Measurements from ENCODE around the gene COBLL1.

COBLL1 gene

GRCh38 chr2:164839914-164840457 lies 1.6 kb downstream of the COBLL1 start:
- peaks cover 8% of the 10 kb centered on the region for H3K4me1 ChIP-seq (ENCODE audit: control insufficient read depth, insufficient read depth, low read length)
- H3K27me3 ChIP-seq (ENCODE audit: control insufficient read depth in 1 of 2, insufficient read depth in 2 of 2, low read length in 2 of 2): no peaks in the 10 kb centered on the region
- no peaks in the 10 kb centered on the region for H3K36me3 ChIP-seq (ENCODE audit: control insufficient read depth in 2 of 2, insufficient read depth in 2 of 2, low read length in 2 of 2)
- H3K27ac ChIP-seq (ENCODE audit: low read length): peak overlapping the region; percentile 61
- no peaks in the 10 kb centered on the region for H3K9me3 ChIP-seq (ENCODE audit: control insufficient read depth in 2 of 2, low read length in 2 of 2)
- peak overlapping the region; percentile 73 to 82 for H3K4me3 ChIP-seq (ENCODE audit: low read length in 2 of 2)
- H3K9ac ChIP-seq (ENCODE audit: low read length in 2 of 2): peak overlapping the region in 1 of 2 donors; percentile 66

GRCh38 chr2:164837807-164838206 lies 3.8 kb downstream of the COBLL1 start:
- Histone ChIP-seq H3K27ac (ENCODE audit: low read length) (no peak overlapping the region), H3K27me3 (ENCODE audit: control insufficient read depth in 1 of 2, insufficient read depth in 2 of 2, low read length in 2 of 2) (no peaks in the 10 kb centered on the region), H3K4me3 (ENCODE audit: low read length in 2 of 2) (no peak overlapping the region), H3K36me3 (ENCODE audit: control insufficient read depth in 2 of 2, insufficient read depth in 2 of 2, low read length in 2 of 2) (no peaks in the 10 kb centered on the region), H3K9ac (ENCODE audit: low read length in 2 of 2) (no peak overlapping the region), H3K9me3 (ENCODE audit: control insufficient read depth in 2 of 2, low read length in 2 of 2) (no peaks in the 10 kb centered on the region), H3K4me1 (ENCODE audit: control insufficient read depth, insufficient read depth, low read length) (peaks cover 8% of the 10 kb centered on the region)

- H3K27ac ChIP-seq (ENCODE audit: low read length): no peak overlapping the region
- no peak overlapping the region for H3K4me3 ChIP-seq (ENCODE audit: low read length in 2 of 2)
Measured at GRCh38 chr2:164836907-164837306, 4.7 kb downstream of the COBLL1 start.

GRCh38 chr2:164835302-164835701 lies 6.3 kb downstream of the COBLL1 start:
- H3K9me3 ChIP-seq (ENCODE audit: control insufficient read depth in 2 of 2, low read length in 2 of 2): no peaks in the 10 kb centered on the region
- no peak overlapping the region for H3K9ac ChIP-seq (ENCODE audit: low read length in 2 of 2)
- no peaks in the 10 kb centered on the region for H3K36me3 ChIP-seq (ENCODE audit: control insufficient read depth in 2 of 2, insufficient read depth in 2 of 2, low read length in 2 of 2)
- peaks cover 4% of the 10 kb centered on the region for H3K4me1 ChIP-seq (ENCODE audit: control insufficient read depth, insufficient read depth, low read length)
- H3K27ac ChIP-seq (ENCODE audit: low read length): no peak overlapping the region
- no peak overlapping the region for H3K4me3 ChIP-seq (ENCODE audit: low read length in 2 of 2)
- no peaks in the 10 kb centered on the region for H3K27me3 ChIP-seq (ENCODE audit: control insufficient read depth in 1 of 2, insufficient read depth in 2 of 2, low read length in 2 of 2)

More at GRCh38 chr2:164836907-164837306, 4.7 kb downstream of the COBLL1 start:
- Histone ChIP-seq H3K27me3 (ENCODE audit: control insufficient read depth in 1 of 2, insufficient read depth in 2 of 2, low read length in 2 of 2) (no peaks in the 10 kb centered on the region), H3K4me1 (ENCODE audit: control insufficient read depth, insufficient read depth, low read length) (peaks cover 8% of the 10 kb centered on the region), H3K9me3 (ENCODE audit: control insufficient read depth in 2 of 2, low read length in 2 of 2) (no peaks in the 10 kb centered on the region), H3K36me3 (ENCODE audit: control insufficient read depth in 2 of 2, insufficient read depth in 2 of 2, low read length in 2 of 2) (no peaks in the 10 kb centered on the region), H3K9ac (ENCODE audit: low read length in 2 of 2) (no peak overlapping the region)

GRCh38 chr2:164831887-164832286 lies 9.7 kb downstream of the COBLL1 start:
- no peaks in the 10 kb centered on the region for H3K9me3 ChIP-seq (ENCODE audit: control insufficient read depth in 2 of 2, low read length in 2 of 2)
- peaks cover 2% of the 10 kb centered on the region for H3K4me1 ChIP-seq (ENCODE audit: control insufficient read depth, insufficient read depth, low read length)
- H3K4me3 ChIP-seq (ENCODE audit: low read length in 2 of 2): no peak overlapping the region
- no peak overlapping the region for H3K9ac ChIP-seq (ENCODE audit: low read length in 2 of 2)
- H3K36me3 ChIP-seq (ENCODE audit: control insufficient read depth in 2 of 2, insufficient read depth in 2 of 2, low read length in 2 of 2): no peaks in the 10 kb centered on the region
- no peaks in the 10 kb centered on the region for H3K27me3 ChIP-seq (ENCODE audit: control insufficient read depth in 1 of 2, insufficient read depth in 2 of 2, low read length in 2 of 2)
- H3K27ac ChIP-seq (ENCODE audit: low read length): no peak overlapping the region

GRCh38 chr2:164831180-164831579 lies 10.4 kb downstream of the COBLL1 start:
- H3K27ac ChIP-seq (ENCODE audit: low read length): no peak overlapping the region

GRCh38 chr2:164826293-164827243 lies 15.1 kb downstream of the COBLL1 start:
- no peaks in the 10 kb centered on the region for H3K36me3 ChIP-seq (ENCODE audit: control insufficient read depth in 2 of 2, insufficient read depth in 2 of 2, low read length in 2 of 2)
- no peaks in the 10 kb centered on the region for H3K9me3 ChIP-seq (ENCODE audit: control insufficient read depth in 2 of 2, low read length in 2 of 2)
- H3K4me1 ChIP-seq (ENCODE audit: control insufficient read depth, insufficient read depth, low read length): peaks cover 7% of the 10 kb centered on the region
- H3K4me3 ChIP-seq (ENCODE audit: low read length in 2 of 2): no peak overlapping the region
- H3K27ac ChIP-seq (ENCODE audit: low read length): no peak overlapping the region
- no peak overlapping the region for H3K9ac ChIP-seq (ENCODE audit: low read length in 2 of 2)
- H3K27me3 ChIP-seq (ENCODE audit: control insufficient read depth in 1 of 2, insufficient read depth in 2 of 2, low read length in 2 of 2): no peaks in the 10 kb centered on the region

More at GRCh38 chr2:164831180-164831579, 10.4 kb downstream of the COBLL1 start:
- Histone ChIP-seq H3K9ac (ENCODE audit: low read length in 2 of 2) (no peak overlapping the region), H3K9me3 (ENCODE audit: control insufficient read depth in 2 of 2, low read length in 2 of 2) (no peaks in the 10 kb centered on the region), H3K36me3 (ENCODE audit: control insufficient read depth in 2 of 2, insufficient read depth in 2 of 2, low read length in 2 of 2) (no peaks in the 10 kb centered on the region), H3K27me3 (ENCODE audit: control insufficient read depth in 1 of 2, insufficient read depth in 2 of 2, low read length in 2 of 2) (no peaks in the 10 kb centered on the region), H3K4me3 (ENCODE audit: low read length in 2 of 2) (no peak overlapping the region), H3K4me1 (ENCODE audit: control insufficient read depth, insufficient read depth, low read length) (peaks cover 7% of the 10 kb centered on the region)

GRCh38 chr2:164824872-164825271 lies 16.8 kb downstream of the COBLL1 start:
- no peak overlapping the region for H3K4me3 ChIP-seq (ENCODE audit: low read length in 2 of 2)
- H3K4me1 ChIP-seq (ENCODE audit: control insufficient read depth, insufficient read depth, low read length): peaks cover 7% of the 10 kb centered on the region
- no peak overlapping the region for H3K9ac ChIP-seq (ENCODE audit: low read length in 2 of 2)
- no peaks in the 10 kb centered on the region for H3K9me3 ChIP-seq (ENCODE audit: control insufficient read depth in 2 of 2, low read length in 2 of 2)
- H3K27ac ChIP-seq (ENCODE audit: low read length): no peak overlapping the region
- H3K27me3 ChIP-seq (ENCODE audit: control insufficient read depth in 1 of 2, insufficient read depth in 2 of 2, low read length in 2 of 2): no peaks in the 10 kb centered on the region
- no peaks in the 10 kb centered on the region for H3K36me3 ChIP-seq (ENCODE audit: control insufficient read depth in 2 of 2, insufficient read depth in 2 of 2, low read length in 2 of 2)

- H3K9ac ChIP-seq (ENCODE audit: low read length in 2 of 2): no peak overlapping the region
- H3K36me3 ChIP-seq (ENCODE audit: control insufficient read depth in 2 of 2, insufficient read depth in 2 of 2, low read length in 2 of 2): no peaks in the 10 kb centered on the region
- H3K9me3 ChIP-seq (ENCODE audit: control insufficient read depth in 2 of 2, low read length in 2 of 2): no peaks in the 10 kb centered on the region
- H3K27me3 ChIP-seq (ENCODE audit: control insufficient read depth in 1 of 2, insufficient read depth in 2 of 2, low read length in 2 of 2): no peaks in the 10 kb centered on the region
- no peak overlapping the region for H3K27ac ChIP-seq (ENCODE audit: low read length)
- H3K4me3 ChIP-seq (ENCODE audit: low read length in 2 of 2): no peak overlapping the region
- peaks cover 7% of the 10 kb centered on the region for H3K4me1 ChIP-seq (ENCODE audit: control insufficient read depth, insufficient read depth, low read length)
Measured at GRCh38 chr2:164823126-164823525, 18.5 kb downstream of the COBLL1 start.

- no peaks in the 10 kb centered on the region for H3K9me3 ChIP-seq (ENCODE audit: control insufficient read depth in 2 of 2, low read length in 2 of 2)
- no peak overlapping the region for H3K4me3 ChIP-seq (ENCODE audit: low read length in 2 of 2)
- H3K27me3 ChIP-seq (ENCODE audit: control insufficient read depth in 1 of 2, insufficient read depth in 2 of 2, low read length in 2 of 2): no peaks in the 10 kb centered on the region
- H3K27ac ChIP-seq (ENCODE audit: low read length): no peak overlapping the region
- H3K36me3 ChIP-seq (ENCODE audit: control insufficient read depth in 2 of 2, insufficient read depth in 2 of 2, low read length in 2 of 2): no peaks in the 10 kb centered on the region
- H3K9ac ChIP-seq (ENCODE audit: low read length in 2 of 2): no peak overlapping the region
- H3K4me1 ChIP-seq (ENCODE audit: control insufficient read depth, insufficient read depth, low read length): peaks cover under 1% of the 10 kb centered on the region
Measured at GRCh38 chr2:164821338-164821737, 20.3 kb downstream of the COBLL1 start.

Data from stomach smooth muscle (tissue), 2 donors.